HUES6 (cell line): Measurements from ENCODE around the gene COPE.

ENCODE experiments used
- H3K27ac ChIP-seq: 2 replicates; pipeline ENCODE4 v1.7.0; 2013; ENCODE audit warnings: low read depth, mild to moderate bottlenecking, low read length, inconsistent platforms
- H3K27me3 ChIP-seq: 2 replicates; pipeline ENCODE4 v1.6.1; 2013; ENCODE audit warnings: low read length; ENCODE audit not compliant: control insufficient read depth, insufficient read depth
- H3K36me3 ChIP-seq: 2 replicates; pipeline ENCODE4 v1.6.1; 2013; ENCODE audit warnings: low read length; ENCODE audit not compliant: control insufficient read depth, insufficient read depth
- H3K4me1 ChIP-seq: 2 replicates; pipeline ENCODE4 v1.6.1; 2013; ENCODE audit warnings: low read length; ENCODE audit not compliant: control insufficient read depth, insufficient read depth
- H3K4me3 ChIP-seq: 2 replicates; pipeline ENCODE4 v1.5.1; 2013; ENCODE audit warnings: low read depth, low read length
- H3K9ac ChIP-seq: one replicate; pipeline ENCODE4 v1.6.1; 2013; ENCODE audit warnings: mild to moderate bottlenecking, low read length
- H3K9me3 ChIP-seq: 2 replicates; pipeline ENCODE4 v1.6.1; 2013; ENCODE audit warnings: low read depth, low read length; ENCODE audit not compliant: control insufficient read depth, insufficient read depth

Gene COPE

GRCh38 chr19:18869781-18870530, 49.2 kb downstream of the COPE start:
- no peak overlapping the region for H3K27ac ChIP-seq
- peak overlapping the region; percentile 16; the same call in 1 of the 2 replicates for H3K4me3 ChIP-seq
- H3K4me1 ChIP-seq, result peaks cover 10% of the 10 kb centered on the region; the same call in 1 of the 2 replicates
- peaks cover 29% of the 10 kb centered on the region for H3K36me3 ChIP-seq
- no peak overlapping the region for H3K9ac ChIP-seq
- no peaks in the 10 kb centered on the region for H3K27me3 ChIP-seq
- no peaks in the 10 kb centered on the region for H3K9me3 ChIP-seq

- no peak overlapping the region for H3K27ac ChIP-seq
- peaks cover 10% of the 10 kb centered on the region; the same call in 1 of the 2 replicates for H3K4me1 ChIP-seq
- H3K36me3 ChIP-seq, result peaks cover 35% of the 10 kb centered on the region
- H3K4me3 ChIP-seq, result no peak overlapping the region
- H3K27me3 ChIP-seq, result no peaks in the 10 kb centered on the region
- no peaks in the 10 kb centered on the region for H3K9me3 ChIP-seq
- no peak overlapping the region for H3K9ac ChIP-seq
These were observed 50.1 kb downstream of the COPE start for GRCh38 chr19:18869023-18869618.

- Histone ChIP-seq H3K36me3 (peaks cover 41% of the 10 kb centered on the region), H3K4me3 (no peak overlapping the region), H3K27ac (no peak overlapping the region), H3K4me1 (peaks cover 10% of the 10 kb centered on the region; the same call in 1 of the 2 replicates), H3K9ac (no peak overlapping the region), H3K9me3 (no peaks in the 10 kb centered on the region), H3K27me3 (no peaks in the 10 kb centered on the region)
These were observed 50.7 kb downstream of the COPE start for GRCh38 chr19:18868380-18869022.

GRCh38 chr19:18867751-18868150, 51.4 kb downstream of the COPE start:
- Histone ChIP-seq H3K36me3 (peaks cover 49% of the 10 kb centered on the region), H3K4me1 (peaks cover 10% of the 10 kb centered on the region; the same call in 1 of the 2 replicates), H3K27me3 (no peaks in the 10 kb centered on the region), H3K4me3 (no peak overlapping the region), H3K9me3 (no peaks in the 10 kb centered on the region), H3K9ac (no peak overlapping the region), H3K27ac (no peak overlapping the region)

- Histone ChIP-seq H3K27ac (no peak overlapping the region), H3K27me3 (no peaks in the 10 kb centered on the region), H3K9me3 (no peaks in the 10 kb centered on the region), H3K4me3 (no peak overlapping the region), H3K36me3 (peaks cover 54% of the 10 kb centered on the region), H3K4me1 (peaks cover 10% of the 10 kb centered on the region; the same call in 1 of the 2 replicates), H3K9ac (no peak overlapping the region)
These were observed 52.0 kb downstream of the COPE start for GRCh38 chr19:18867199-18867598.

GRCh38 chr19:18866800-18867123, 52.4 kb downstream of the COPE start:
- no peak overlapping the region for H3K4me3 ChIP-seq
- H3K27ac ChIP-seq, result no peak overlapping the region
- H3K36me3 ChIP-seq, result peaks cover 59% of the 10 kb centered on the region
- H3K9ac ChIP-seq, result no peak overlapping the region
- no peaks in the 10 kb centered on the region for H3K9me3 ChIP-seq
- H3K4me1 ChIP-seq, result peaks cover 10% of the 10 kb centered on the region; the same call in 1 of the 2 replicates
- no peaks in the 10 kb centered on the region for H3K27me3 ChIP-seq

GRCh38 chr19:18865973-18866799, 53.0 kb downstream of the COPE start:
- H3K9ac ChIP-seq, result no peak overlapping the region
- H3K27ac ChIP-seq, result no peak overlapping the region
- no peaks in the 10 kb centered on the region for H3K27me3 ChIP-seq
- H3K9me3 ChIP-seq, result no peaks in the 10 kb centered on the region
- peaks cover 64% of the 10 kb centered on the region for H3K36me3 ChIP-seq
- H3K4me1 ChIP-seq, result peaks cover 10% of the 10 kb centered on the region; the same call in 1 of the 2 replicates
- no peak overlapping the region for H3K4me3 ChIP-seq

GRCh38 chr19:18865106-18865972, 53.8 kb downstream of the COPE start:
- H3K27ac ChIP-seq, result no peak overlapping the region
- H3K9ac ChIP-seq, result no peak overlapping the region
- no peak overlapping the region for H3K4me3 ChIP-seq
- peaks cover 73% of the 10 kb centered on the region for H3K36me3 ChIP-seq
- no peaks in the 10 kb centered on the region for H3K9me3 ChIP-seq
- no peaks in the 10 kb centered on the region for H3K27me3 ChIP-seq
- H3K4me1 ChIP-seq, result 0 out of 2 replicates have a peak, but pooled peaks cover 5% of the 10 kb centered on the region

- H3K4me1 ChIP-seq, result 0 out of 2 replicates have a peak, but pooled peaks cover 2% of the 10 kb centered on the region
- H3K4me3 ChIP-seq, result no peak overlapping the region
- no peaks in the 10 kb centered on the region for H3K9me3 ChIP-seq
- H3K36me3 ChIP-seq, result peaks cover 87% of the 10 kb centered on the region
- no peak overlapping the region for H3K9ac ChIP-seq
- no peak overlapping the region for H3K27ac ChIP-seq
- no peaks in the 10 kb centered on the region for H3K27me3 ChIP-seq
These were observed 55.3 kb downstream of the COPE start for GRCh38 chr19:18863843-18864362.
